Mesothelial cell of epicardium (in vitro differentiated cells): Measurements from ENCODE around the gene UBQLN3. TPM values are rescaled to one million over a fixed set of nuclear protein-coding genes. Genes with fewer than 3 reads are reported as not detected.

Experiments
- DNase-seq, 2 experiments: peaks; one replicate each; pipeline ENCODE4 v3.0.0; 2021; ENCODE audit warnings: low spot score in 2 of 2; ENCODE audit not compliant: unreplicated experiment in 2 of 2
- H3K27ac Mint-ChIP-seq: 2 replicates; pipeline ENCODE4 v1.8.0; 2021; ENCODE audit warnings: mixed read lengths
- H3K27me3 Mint-ChIP-seq: 2 replicates; pipeline ENCODE4 v1.8.0; 2021; ENCODE audit warnings: low read depth, mixed read lengths
- H3K36me3 Mint-ChIP-seq: 2 replicates; pipeline ENCODE4 v1.8.0; 2021; ENCODE audit warnings: mixed read lengths
- H3K4me1 Mint-ChIP-seq: 2 replicates; pipeline ENCODE4 v1.8.0; 2021; ENCODE audit warnings: mixed read lengths
- H3K4me3 Mint-ChIP-seq: 2 replicates; pipeline ENCODE4 v1.8.0; 2021; ENCODE audit warnings: mild to moderate bottlenecking, moderate library complexity, mixed read lengths
- H3K9me3 Mint-ChIP-seq: 2 replicates; pipeline ENCODE4 v1.8.0; 2021; ENCODE audit warnings: mixed read lengths
- CTCF ChIP-seq: fragments of 200-600 bp; sonication (generic); IDR thresholded peaks from one replicate; pipeline ENCODE4 v1.5.0; 2021; ENCODE audit warnings: antibody characterized with exemption; ENCODE audit not compliant: unreplicated experiment
- total RNA-seq: library from RNA; stranded (reverse); gene quantifications from 3 replicates; pipeline ENCODE4 v1.2.1, GENCODE V29; 2021

The UBQLN3 gene
- total RNA-seq, 1 donor from 2014 or later: 1.2 TPM

GRCh38 chr11:5531053-5531831, 21.5 kb upstream of the UBQLN3 start:
- no peak overlapping the region for H3K4me3 Mint-ChIP-seq
- no peak for DNase-seq
- H3K9me3 Mint-ChIP-seq: no peaks in the 10 kb centered on the region
- TF ChIP-seq CTCF: no peak
- no peaks in the 10 kb centered on the region for H3K4me1 Mint-ChIP-seq
- H3K27ac Mint-ChIP-seq: no peak overlapping the region
- no peaks in the 10 kb centered on the region for H3K36me3 Mint-ChIP-seq
- H3K27me3 Mint-ChIP-seq: peaks cover 11% of the 10 kb centered on the region

- peaks cover 14% of the 10 kb centered on the region for H3K27me3 Mint-ChIP-seq
- TF ChIP-seq CTCF: no peak
- H3K9me3 Mint-ChIP-seq: no peaks in the 10 kb centered on the region
- H3K4me3 Mint-ChIP-seq: no peak overlapping the region
- no peak for DNase-seq
- no peaks in the 10 kb centered on the region for H3K36me3 Mint-ChIP-seq
- no peak overlapping the region for H3K27ac Mint-ChIP-seq
- H3K4me1 Mint-ChIP-seq: no peaks in the 10 kb centered on the region
Measured at GRCh38 chr11:5528495-5528894, 18.7 kb upstream of the UBQLN3 start.

- peaks cover 14% of the 10 kb centered on the region for H3K27me3 Mint-ChIP-seq
- no peaks in the 10 kb centered on the region for H3K36me3 Mint-ChIP-seq
- H3K4me3 Mint-ChIP-seq: no peak overlapping the region
- no peak for DNase-seq
- H3K27ac Mint-ChIP-seq: no peak overlapping the region
- TF ChIP-seq CTCF: no peak
- H3K4me1 Mint-ChIP-seq: no peaks in the 10 kb centered on the region
- H3K9me3 Mint-ChIP-seq: no peaks in the 10 kb centered on the region
Measured at GRCh38 chr11:5527716-5528115, 18.0 kb upstream of the UBQLN3 start.

- DNase-seq: no peak
- Mint-ChIP-seq H3K4me3 (no peak overlapping the region), H3K27ac (no peak overlapping the region), H3K27me3 (peaks cover 9% of the 10 kb centered on the region), H3K4me1 (no peaks in the 10 kb centered on the region), H3K9me3 (no peaks in the 10 kb centered on the region), H3K36me3 (no peaks in the 10 kb centered on the region)
- TF ChIP-seq CTCF: no peak
Measured at GRCh38 chr11:5524756-5525155, 15.0 kb upstream of the UBQLN3 start.

- peaks cover 8% of the 10 kb centered on the region for H3K27me3 Mint-ChIP-seq
- H3K4me1 Mint-ChIP-seq: no peaks in the 10 kb centered on the region
- TF ChIP-seq CTCF: no peak
- H3K36me3 Mint-ChIP-seq: no peaks in the 10 kb centered on the region
- no peaks in the 10 kb centered on the region for H3K9me3 Mint-ChIP-seq
- no peak overlapping the region for H3K4me3 Mint-ChIP-seq
- no peak for DNase-seq
- H3K27ac Mint-ChIP-seq: no peak overlapping the region
Measured at GRCh38 chr11:5522308-5522707, 12.6 kb upstream of the UBQLN3 start.

GRCh38 chr11:5521540-5521939, 11.8 kb upstream of the UBQLN3 start:
- H3K27ac Mint-ChIP-seq: no peak overlapping the region
- no peaks in the 10 kb centered on the region for H3K36me3 Mint-ChIP-seq
- H3K4me3 Mint-ChIP-seq: no peak overlapping the region
- H3K9me3 Mint-ChIP-seq: no peaks in the 10 kb centered on the region
- no peak for TF ChIP-seq CTCF
- H3K4me1 Mint-ChIP-seq: no peaks in the 10 kb centered on the region
- H3K27me3 Mint-ChIP-seq: peaks cover 4% of the 10 kb centered on the region
- DNase-seq: no peak
